ENCODE measurements around the gene PTPRM.

GRCh38 chr18:7735196-7735595 is 168.1 kb downstream of the PTPRM start:
- TF ChIP-seq CTCF (conservative IDR thresholded peaks at IDR 0.05; ENCODE audit: low read depth in 2 of 2) (peak; percentile 40 to 55), CREB1 (CRISPR knock-in tag; IDR thresholded peaks at IDR 0.05; ENCODE audit: low read depth) (no peak), EZH2phosphoT487 (IDR thresholded peaks at IDR 0.05; ENCODE audit: unreplicated experiment) (no peak), POLR2AphosphoS5 (IDR thresholded peaks at IDR 0.05; ENCODE audit: low read depth) (no peak), EZH2 (IDR thresholded peaks at IDR 0.05; ENCODE audit: low read depth, unreplicated experiment) (no peak), REST (IDR thresholded peaks at IDR 0.05; ENCODE audit: unreplicated experiment) (no peak), NANOG (IDR thresholded peaks at IDR 0.05; ENCODE audit: borderline replicate concordance) (no peak), ETS1 (IDR thresholded peaks at IDR 0.05) (no peak), ZNF462 (CRISPR knock-in tag; IDR thresholded peaks at IDR 0.05) (no peak), ZNF331 (CRISPR knock-in tag; IDR thresholded peaks at IDR 0.05; ENCODE audit: low read depth) (no peak), JUNB (IDR thresholded peaks at IDR 0.05; ENCODE audit: unreplicated experiment) (no peak)
